GOT3 (cell line): ENCODE measurements around the gene EPHB1.

Experiments
- DNase-seq: peaks from one replicate; lab custom pipeline; 2025; ENCODE audit warnings: mixed read lengths; lab: John Stamatoyannopoulos, UW

The EPHB1 gene

DNA sequence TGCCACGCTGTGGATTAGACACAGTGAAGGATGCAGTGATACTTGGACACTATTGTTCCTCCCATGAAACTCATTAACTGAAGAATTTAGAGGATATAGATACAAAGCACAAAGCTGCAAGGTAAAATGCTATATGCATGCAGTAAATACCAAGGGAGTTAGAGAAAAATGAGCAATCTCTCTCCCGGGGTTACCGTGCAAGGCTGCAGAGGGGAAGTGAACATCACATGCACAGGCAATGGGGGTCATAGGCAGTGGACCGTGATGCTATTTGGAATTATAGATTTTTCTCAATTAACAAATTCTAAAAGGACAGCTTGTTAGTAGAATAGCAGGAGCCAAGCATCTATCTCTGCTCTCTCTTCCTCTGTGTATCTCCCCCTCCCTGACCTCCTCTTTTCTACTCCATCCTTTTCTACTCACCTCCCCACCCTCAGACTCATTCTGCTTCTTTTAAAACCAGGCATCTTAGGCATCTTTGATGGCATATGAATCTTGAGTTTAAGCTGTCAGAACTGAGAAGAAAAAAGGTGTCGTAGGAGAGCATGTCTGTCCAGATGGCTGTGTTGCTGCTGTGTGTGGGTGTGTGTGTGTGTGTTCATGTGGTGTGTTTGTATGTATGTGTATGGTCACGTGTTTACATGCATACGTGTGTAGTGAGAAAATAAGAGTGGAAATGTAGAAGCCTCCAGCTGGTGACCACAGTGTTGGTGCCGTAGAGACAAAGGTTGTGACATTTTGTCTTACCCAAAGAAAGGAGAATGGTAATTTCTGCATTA, 339.0 kb downstream of the EPHB1 start:
- DNase-seq, result no peak

DNA sequence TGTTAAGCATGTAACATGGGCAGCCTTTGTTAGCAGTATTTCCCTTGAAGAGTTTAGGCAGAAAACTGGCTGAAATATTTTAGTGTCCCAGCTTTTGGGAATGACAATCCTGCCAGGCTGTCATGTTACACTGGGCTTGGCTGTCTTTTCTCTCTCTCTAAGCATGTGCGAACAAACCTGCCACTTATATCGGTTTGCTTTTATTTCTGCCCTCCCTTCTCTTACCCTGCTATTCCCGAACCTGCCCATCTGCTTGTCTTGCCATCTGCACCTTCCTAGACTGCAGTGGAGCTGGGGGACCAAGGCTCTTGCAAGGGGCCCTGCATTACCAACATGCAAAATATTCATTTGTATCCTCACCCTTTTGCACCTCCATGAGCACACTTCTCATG, 339.6 kb downstream of the EPHB1 start:
- no peak for DNase-seq

DNA sequence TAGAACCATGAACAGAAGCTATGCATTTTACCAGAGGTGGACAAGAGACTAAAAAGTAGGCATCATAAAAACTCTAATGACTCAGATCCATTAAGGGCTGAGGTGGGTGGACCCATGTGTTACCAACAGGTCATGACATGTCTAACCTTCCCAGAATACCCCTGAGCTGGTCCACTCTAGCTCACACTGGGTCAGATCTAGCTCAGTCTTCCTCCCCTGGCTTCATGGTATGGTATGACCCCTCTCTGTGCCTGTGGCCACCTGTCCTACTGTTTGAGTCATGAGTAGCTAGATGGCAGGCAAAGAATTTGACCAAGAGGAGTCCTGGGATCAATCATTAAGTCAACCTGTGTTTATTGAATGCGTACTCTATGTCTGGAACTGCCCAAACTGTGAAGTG, 340.4 kb downstream of the EPHB1 start:
- no peak for DNase-seq

DNA sequence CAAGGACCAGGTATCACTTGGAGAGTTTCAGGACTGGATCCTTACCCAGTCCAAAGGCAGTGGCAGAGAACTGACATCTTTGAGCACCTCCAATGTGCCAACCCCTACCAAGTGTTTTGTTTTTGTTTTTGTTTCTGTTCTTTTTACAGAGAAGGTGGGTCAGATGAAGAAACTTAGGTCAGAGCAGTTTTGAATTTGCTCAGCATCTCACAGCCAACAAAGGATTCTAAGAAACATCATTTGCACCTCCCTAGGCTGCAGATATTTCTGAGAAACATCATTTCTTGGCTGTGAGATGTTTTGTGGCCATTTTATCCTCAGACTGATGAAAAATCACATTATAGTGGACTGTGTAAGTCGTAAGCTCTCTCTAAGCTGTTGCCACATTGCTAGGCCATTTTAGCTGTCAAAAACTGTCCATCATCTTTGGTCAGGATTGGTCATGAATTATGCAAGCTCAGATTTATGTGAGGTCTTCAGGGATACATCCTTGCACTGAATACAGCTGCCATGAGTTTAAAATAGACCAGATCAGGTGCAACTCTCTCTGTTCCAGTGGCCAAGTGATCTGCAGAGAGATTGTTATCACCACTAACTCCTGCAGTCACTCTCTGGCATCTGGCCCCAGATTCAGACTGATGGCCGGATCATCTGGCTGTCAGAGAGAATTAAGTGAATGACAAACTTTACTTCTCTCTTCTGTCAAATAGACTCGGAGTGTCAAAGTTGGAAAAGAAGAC, 341.5 kb downstream of the EPHB1 start:
- DNase-seq, result no peak

DNA sequence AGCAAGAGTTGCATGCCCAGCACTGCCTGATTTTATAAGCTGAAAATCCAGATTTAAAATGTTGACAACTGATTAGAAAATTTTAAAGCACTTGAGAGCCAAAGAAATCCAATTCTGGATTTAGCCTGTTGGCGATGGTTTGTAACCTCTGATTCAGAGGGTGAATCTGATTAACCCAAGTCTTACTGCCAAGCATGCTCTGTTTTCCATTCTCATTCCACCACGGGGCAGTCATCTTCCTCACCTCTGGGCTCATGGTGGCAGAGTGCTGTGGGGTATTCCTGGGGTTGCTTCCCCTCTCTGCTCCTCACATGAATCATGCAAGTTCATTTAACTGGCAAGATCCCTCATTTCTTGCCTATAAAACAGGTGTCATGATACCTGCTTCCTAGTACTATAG, 342.2 kb downstream of the EPHB1 start:
- no peak for DNase-seq

DNA sequence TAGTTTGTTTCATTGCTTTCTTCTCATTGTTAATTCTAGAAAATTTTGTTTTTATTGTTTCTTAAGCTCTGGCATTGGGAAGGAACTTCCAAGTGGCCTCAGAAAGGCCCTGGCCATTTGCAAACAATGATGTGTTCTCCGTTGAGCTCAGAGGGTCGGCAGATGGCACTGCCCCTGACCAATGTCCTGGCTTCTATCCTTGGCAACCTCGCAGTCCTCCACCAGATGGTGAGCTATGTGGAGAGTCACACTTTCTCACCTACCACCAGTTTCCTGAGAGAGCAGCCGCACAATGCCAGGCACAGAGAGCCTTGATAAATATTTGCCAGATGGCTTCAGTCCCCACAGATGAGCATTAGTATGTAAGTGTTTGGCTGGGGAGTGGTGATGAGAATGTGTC, 343.7 kb downstream of the EPHB1 start:
- no peak for DNase-seq

DNA sequence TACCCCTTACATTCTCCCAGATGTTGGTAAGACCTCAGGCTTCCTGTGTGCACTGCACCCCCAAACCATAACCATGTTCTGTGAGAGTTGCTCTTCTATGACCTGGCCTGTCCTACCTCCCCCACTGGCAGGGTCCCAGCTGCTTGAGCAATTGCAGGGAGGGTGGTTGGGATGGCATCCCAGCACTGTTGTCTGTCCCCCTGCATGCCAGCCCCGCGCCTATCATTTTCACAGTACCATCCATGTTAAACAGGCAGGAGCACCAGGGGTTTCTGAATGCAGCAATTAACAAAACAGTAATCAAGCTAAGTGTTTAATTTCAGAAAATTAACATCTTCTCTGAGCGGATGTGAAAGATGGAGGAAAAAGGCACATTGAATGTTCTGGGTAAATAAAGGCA, 345.5 kb downstream of the EPHB1 start:
- no peak for DNase-seq

DNA sequence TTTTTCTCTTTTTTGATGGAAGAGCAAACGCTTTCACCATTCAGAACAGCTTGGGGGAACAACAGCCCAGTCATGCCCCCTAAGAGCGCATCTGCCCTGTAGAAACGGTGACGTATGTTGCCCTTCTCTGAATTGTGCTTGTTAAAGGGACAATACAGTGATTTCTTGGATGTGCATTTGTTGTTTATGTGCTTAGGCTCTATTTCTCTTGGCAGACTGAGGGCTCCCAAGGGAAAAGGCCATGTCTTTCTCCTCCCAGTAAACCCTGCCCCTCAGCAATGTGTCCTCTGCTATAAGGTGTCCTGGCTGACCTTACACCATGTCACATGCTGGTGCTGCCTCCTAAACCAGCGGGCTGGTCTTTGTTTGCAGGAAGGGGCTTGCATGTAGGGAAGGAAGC, 346.1 kb downstream of the EPHB1 start:
- no peak for DNase-seq

DNA sequence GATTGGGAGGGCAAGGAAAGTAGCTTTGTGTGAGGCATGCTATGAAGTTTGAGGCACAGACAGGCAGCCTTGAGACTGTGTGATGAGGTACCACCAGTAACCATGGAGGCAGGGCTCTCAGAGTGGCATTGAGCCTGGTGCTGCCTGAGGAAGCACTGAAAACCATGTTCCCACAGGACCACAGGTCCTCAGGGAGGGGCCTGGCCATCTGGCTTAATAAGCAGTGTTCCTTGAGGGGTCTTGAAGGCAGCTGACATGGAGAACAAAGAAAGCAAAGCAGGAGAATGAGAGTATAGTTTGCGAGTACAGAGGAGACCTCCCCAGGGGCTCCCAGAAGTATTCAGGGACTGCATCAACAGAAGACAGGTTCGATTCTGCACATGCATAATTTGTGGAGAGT, 346.6 kb downstream of the EPHB1 start:
- no peak for DNase-seq

DNA sequence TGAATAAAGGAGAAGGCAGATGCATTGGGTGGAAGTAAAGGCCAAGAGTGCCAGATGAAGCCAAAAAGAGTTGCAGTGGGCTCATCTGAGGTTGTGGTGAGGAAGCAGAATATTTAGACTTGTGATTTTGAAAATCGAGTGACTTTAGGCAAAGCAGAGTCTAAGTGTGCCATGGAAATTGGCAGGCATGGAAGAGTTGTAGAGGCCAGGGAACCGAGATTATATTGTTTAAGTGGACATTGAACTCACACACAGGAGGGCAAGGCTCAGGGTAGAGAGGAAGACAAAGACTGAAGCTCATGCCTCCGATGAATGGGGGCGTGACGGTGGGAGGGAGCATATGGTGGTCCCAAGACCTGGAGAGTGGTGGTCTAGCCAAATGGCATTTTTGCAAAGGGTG, 347.5 kb downstream of the EPHB1 start:
- no peak for DNase-seq

DNA sequence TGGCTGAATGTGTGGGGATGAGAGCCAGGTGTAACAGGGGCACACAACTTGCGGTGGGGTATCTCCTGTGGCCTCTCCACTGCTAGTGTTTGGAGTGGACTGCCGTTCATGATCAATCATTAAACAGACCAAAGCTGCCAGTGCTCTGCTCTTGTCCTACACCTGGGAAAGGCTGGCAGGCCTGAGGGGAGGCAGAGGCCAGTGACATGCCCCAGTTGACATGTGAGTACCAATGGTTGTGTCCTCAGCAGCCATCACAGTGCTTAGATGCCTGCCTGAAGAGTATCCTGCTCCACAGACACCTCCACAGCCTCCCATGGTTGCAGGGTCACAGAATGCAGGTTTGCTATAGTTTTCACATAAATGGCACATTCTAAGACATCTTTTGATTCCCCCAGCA, 348.4 kb downstream of the EPHB1 start:
- DNase-seq, result no peak

DNA sequence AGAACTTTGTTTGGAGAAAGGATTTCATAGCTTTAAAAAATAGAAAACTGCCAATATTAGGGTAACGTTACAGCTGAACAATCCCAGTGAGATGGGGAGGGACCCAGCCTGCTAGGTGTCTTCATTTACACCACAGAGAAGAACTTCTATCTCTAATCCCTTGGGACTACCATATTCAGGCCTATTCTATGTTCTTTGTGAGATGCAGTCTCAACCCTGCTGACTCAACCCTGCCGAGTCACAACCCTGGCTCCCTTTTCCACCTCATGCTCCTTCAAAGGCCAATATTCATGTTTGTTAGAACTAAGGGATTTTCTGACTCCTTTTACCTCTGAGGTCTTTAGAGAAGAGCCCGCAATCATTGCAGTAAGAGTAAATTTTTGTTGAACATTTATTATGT, 350.5 kb downstream of the EPHB1 start:
- DNase-seq, result no peak

DNA sequence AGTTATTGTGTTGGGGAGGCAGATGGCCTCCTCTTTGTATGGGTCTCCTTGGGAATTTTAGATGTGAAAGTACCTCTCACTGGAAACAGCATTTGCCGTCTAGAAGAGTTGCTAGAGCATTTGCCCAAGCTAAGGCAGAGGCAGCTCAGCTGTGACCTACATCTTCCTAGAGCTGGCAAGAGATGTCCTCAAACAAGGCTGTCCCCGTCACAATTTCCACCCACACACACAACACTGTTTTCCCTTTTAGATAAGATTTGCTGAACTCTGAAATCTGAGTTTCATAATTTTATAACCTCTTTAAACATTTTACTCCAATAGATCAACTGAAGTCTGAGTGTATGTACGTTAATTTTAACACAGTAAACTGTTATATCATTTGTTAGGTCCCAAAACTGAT, 352.6 kb downstream of the EPHB1 start:
- DNase-seq, result no peak

DNA sequence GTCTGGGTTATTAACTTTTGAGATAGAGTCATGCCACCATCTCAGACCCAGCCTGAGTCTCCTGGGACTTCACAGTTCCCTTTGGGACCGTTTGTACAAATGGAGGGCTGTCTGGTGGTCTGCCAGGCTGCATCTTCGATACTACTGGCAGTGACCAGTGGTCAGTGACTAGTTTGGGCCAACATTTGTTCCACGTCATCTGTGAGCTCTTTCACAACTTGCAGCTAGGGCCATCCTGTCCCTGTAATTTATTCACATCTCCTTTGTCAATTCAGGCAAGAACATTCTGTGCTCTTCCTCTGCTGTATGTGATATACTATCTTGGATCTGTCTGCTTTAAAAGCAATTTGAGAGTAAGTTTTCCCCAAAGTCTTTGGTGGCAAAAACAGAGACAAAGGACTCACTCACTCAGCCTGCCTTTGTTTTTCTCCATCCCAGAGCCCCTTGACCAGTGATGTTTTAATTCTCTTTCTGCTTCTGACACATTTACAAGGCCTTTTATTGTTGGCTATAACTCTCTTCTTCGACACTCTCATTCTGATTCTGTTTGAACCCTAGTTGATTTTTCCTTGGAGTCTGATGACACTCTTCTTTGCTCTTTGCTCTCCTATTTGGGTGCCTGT, 353.4 kb downstream of the EPHB1 start:
- no peak for DNase-seq

DNA sequence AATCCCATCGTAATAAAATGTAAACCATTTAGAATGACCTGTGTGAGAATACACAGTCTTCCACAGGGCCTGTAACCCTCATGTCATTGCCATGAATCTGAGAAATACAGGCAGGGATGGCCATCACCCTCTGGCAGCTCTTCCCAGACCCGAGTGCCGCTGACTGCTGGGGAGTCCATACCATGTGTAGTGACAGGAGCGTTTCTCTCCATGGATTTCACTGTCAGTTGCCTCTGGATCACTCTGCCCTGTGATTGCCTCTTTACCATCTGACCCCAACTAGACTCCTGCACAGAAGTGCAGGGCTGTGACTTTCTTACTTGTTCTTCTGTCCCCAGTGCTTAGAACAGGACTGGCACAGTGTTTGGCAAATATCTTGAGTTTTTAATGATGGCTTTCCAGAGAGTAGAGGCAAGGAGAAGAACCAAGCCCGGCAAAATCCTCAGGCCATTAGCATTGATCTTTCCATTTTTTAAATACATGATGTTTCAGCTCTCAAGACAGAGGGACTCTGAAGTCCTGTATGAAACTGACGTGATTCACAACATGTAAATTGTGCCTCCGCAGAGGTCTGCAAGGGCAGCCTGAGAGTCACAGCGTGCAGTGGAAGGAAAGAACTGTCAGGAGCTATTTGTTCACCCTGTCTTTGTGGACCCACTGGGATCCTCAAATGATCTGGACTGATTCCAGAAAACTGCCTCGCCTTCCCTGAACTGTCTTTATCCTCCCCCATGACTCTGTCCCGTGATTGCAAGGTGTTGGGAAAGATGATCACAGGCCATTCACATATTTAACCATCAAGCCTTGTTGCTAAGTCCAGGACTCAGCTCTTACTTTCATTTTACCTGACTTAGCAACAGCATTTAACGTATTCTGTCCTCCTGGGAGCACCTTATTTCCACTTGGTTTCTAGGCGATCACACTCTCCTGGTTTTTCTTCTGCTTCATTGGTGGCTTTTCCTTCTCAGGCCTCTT, 354.9 kb downstream of the EPHB1 start:
- DNase-seq, result no peak

DNA sequence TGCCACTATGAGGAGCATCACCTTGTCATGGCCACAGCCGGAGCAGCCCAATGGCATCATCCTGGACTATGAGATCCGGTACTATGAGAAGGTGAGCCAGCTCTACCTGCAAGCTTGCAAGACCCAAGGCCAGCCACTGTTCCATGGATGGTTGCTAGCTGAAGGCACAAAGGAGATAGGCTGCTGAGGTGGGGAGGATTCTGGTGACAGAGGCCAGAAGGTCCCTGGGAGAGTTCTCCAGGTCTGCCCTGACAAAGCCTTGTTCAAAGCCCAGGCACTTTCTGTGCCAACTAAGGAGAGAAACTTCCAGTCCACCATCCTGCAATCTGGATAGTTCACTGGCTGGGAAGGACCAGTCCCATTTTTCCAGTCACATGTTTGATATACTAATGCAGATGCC, 359.1 kb downstream of the EPHB1 start:
- no peak for DNase-seq

DNA sequence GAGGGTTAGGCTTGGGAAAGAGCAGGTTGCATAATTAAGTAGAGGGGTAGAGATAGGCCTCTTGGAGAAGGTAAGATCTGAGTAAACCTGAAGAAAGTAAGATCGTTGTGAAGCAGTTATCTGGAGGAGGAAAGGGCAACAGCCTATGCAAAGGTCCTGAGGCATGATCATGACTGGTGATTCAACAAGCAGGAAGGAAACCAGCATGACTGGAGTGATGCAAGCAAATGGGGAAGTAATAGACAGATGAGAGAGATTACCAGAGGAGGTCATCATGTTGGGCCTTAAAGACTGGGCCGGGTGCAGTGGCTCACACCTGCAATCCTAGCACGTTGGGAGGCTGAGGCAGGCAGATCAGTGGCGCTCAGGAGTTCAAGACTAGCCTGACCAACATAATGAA, 360.2 kb downstream of the EPHB1 start:
- DNase-seq, result no peak

DNA sequence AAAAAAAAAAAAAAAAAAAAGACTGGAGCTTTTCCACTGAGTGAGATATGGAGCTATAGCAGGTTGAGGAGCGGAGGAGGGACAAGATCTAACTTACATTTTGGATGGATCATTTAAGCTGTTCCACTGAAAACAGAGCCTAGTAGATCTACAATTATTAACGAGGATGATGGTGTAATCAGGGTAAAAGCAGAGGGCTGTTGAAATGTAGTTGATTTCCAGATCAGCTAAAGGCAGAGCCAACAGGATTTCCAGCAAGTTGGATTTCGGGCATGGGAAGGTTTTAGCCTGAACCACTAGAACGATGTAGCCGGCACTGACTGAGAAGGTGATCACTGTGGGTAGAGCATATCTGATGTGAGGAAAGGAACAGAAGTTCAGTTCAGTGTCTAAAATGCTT, 360.7 kb downstream of the EPHB1 start:
- DNase-seq, result no peak

DNA sequence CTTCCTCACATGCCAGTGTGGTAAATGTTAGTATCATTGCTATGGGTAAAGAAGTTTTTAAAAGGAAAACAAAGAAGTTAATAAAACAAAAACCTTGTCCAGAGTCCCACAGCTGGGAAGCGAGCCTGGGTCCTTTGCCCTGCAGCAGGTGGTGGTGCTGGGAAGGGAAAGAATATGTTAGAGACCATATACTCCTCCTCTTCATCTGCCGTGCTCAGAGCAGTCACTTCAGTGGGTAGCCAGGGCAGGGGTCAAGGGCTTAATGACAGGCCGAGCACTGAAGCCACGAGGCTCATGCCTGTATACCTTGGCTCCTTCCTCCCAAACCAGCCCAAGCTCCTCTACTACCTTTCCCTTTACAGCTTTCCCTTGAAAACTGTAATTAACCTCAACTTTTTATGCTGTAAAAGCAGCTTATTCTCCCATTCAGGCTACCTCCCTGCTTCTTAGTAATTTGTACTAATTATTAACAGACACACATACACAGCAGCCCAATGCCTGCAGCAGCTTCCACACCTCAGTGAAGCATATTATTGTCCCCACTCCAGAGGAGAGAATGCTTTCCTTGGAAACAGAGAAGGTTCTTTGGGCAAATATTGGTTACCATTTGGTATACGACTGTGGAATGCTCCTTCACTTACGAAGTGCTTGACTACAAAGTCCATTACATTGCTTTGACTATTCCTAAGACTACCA, 362.1 kb downstream of the EPHB1 start:
- no peak for DNase-seq

DNA sequence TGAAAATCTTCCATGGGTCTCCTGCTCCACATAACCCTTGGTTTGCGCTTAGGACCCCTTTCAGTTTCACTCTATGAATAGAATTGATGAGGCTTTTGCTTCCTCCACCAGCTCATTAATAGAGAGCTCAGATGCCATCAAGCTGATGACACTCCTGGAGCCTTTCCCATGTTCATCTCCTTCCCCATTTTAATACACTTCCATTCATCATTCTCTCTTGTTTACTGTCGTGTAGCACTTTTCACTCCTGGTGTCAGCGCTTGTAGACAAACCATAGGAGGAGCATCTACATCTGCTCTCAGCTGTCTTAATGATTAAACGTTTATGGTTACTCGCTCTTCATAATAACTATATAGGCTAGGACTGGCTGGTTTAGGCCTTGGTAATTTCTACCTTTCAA, 363.5 kb downstream of the EPHB1 start:
- DNase-seq, result no peak

DNA sequence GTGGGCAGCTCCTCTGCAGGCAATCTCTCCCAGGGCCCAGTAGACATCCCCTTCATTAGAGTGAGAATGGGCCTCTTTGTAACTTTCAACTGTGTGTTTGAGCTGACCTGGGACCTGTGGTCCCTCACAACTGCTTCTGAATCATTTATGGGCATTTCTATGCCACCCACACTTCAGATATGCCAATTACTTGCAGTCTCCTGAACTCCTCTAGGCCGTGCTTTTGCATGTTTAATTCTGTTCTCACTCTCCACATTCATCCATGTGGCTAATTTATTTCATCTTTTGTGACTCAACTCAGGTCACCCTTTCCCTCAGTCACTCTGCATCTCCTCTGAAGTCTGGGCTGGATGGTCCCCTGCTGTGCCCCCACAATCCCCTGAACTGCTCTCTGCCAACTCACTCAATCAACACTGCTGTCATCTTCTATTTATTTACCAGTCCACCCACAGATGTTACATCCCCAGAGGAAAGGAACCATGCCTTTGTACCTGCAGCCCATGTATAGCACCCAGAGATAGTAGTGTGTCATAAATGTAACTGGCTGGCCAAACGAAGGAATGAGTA, 364.7 kb downstream of the EPHB1 start:
- no peak for DNase-seq
